T follicular helper cell (primary cell): Measurements from ENCODE around the gene GPR3.
"Not testable (repeated sequence)": the region's sequence is repeated elsewhere in the genome, so short reads cannot be mapped to it uniquely, and the experiment has no call there.

ENCODE experiments used
- DNase-seq: peaks from one replicate; pipeline ENCODE4 v3.0.0-alpha.2; 2020; ENCODE audit warnings: low read depth

GPR3 gene

DNA sequence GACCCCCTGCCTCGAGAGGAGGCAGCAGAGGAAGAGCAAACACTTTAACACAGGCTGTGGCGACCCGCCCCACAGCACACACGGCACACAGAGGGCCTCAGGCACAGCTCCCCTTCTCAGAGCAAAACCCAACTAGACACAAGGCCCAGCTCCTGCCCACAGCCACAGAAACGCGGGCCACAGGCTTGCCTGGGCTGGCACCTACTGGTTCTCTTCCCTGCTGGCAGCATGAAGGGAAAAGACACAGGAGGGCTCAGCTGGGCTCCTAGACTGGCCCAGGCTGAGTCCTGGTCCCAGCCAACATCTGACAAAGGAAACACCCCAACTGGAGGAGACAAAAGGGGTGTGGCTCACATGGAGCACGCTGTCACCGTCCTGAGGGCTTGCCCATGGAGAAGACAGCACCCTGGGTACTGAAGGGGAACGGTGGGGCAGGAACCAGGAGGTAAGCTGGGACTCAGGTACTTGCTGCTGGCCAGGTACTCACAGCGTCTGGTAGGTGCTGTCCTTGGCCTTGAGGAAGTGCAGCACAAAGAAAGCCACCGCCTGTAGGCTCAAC, 12.8 kb upstream of the GPR3 start:
- DNase-seq: no peak

DNA sequence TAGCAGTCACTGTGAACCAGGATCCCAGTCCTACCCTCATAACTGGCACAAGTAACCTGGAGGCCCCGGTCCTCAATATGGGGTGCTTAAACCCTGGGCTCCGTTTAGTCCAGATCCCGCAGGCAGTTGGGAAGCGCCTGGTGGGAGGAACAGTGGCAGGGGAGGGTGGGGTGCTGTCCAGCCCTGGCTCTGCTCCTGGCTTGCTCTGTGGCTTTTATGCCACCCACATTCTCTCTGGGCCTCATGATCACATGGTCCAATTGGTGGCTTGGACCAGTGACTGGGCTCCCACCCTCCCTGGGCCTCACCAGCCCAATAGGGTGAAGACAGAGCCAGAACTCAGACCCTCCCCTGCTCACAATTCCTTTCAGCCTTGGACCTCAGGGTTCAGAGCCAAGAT, 12.2 kb upstream of the GPR3 start:
- DNase-seq: no peak

DNA sequence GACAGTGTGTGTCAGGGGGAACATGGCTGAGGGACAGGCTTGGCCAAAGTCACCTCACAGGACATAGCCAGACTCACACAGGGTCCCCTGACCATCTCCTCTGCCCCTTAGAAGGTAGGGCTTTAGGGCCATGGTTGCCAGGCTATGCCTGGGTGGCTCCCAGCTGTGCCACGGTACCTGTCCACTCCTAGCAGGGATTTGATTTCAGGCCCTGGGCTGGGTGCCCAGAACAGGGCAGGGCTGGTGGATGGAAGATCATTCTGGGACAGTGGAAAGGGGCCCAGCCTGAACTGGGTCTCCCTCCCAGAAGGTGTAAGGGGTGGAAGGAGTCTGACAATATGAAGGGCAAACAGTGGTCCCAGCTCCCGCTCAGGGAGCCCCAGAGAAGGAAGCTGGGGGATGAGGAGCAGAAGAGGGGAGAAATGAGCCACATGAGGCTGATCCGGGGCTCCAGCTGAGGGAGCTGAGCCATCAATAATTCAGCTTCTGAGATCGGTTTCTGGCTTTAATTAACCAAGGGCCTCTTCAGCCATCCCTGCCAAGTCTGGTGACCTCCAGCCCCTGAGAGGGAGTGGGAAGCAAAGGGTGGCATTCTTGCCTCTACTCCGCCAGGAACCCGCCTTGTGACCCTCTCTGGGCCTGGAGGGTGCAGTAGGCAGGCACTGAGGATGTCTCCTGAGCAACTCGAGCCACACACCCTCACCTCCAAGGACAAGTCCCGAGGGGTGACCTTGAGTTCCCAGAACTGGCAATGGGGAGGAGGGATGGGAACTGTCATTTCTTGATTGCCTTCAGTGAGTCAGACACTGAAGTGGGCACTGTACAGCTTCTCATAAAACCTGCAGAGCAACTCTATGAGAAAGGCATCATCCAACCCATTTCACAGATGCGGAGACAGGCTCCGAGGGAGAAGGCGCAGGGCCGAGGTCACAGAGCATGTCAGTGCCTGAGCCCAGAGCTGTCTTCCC, 11.4 kb upstream of the GPR3 start:
- DNase-seq: no peak

DNA sequence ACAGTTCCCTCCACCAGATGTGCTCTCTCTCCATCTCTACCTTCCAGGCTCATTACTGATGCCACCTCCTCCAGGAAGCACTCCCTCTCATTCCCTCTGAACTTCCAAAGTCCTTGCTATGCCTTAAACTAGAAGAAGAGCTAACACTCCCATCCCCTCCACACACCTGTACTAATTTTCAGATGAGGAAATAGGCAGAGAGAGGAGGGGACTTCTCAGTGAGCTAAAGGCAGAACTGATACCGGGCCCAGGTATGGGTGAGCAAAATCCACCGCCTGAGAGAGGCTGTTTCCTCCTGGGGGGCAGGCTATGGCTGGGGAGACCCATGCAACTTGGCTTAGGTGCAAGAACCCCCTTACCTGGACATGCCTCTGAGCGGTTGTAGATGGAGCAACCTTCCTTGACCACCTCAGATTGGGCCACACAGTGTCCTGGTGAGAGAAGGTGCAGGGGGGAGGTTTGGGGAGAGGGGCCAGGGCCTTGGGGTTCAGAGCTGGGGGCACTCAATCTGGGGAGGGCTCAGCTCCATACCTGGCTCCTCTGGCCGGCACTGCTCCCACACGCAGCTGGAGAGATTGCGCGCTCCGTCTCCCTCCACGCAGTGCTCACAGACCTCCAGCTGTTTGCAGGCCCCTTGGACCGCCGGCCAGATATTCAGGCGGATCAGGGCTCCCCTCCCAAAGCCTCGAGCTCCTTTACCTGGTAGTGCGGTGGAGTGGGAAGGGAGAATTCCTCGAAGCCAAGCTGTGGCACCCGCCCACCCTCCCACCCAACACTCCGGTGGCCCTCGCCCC, 10.3 kb upstream of the GPR3 start:
- no peak for DNase-seq

DNA sequence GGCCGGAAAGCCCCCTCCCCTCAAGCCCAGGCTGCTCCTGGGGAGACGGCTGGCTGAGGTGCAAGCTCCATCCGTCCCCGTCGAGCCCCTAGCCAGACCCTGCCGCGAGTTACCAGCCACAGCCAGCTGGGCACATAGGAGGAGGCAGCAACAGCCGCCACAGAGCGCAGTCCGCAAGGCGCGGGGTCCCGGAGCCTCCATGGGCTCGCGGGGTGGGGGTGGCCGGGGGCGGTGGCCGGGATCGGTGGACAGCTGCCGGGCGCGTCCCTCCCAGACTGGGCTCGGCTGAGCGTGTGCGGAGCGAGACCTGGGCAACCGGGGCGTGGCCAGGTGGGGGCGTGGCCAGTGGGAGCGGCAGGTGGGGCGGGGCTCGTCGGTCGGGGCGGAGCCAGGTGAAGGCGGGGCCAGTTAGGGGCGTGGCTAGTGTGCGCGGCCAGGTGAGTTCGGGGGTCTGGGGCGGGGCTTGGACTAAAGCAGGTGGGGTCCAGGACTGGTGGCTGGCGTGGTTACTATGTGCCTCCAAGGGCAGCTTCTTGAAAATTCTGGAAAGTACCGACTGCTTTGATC, 9.3 kb upstream of the GPR3 start, which contains the start of gene CD164L2:
CD164L2 (minus strand) TSS at position 295 of the 567 bp plus-strand sequence; CDS start at position 201, 94 bp downstream.
- DNase-seq: peak; percentile 40

DNA sequence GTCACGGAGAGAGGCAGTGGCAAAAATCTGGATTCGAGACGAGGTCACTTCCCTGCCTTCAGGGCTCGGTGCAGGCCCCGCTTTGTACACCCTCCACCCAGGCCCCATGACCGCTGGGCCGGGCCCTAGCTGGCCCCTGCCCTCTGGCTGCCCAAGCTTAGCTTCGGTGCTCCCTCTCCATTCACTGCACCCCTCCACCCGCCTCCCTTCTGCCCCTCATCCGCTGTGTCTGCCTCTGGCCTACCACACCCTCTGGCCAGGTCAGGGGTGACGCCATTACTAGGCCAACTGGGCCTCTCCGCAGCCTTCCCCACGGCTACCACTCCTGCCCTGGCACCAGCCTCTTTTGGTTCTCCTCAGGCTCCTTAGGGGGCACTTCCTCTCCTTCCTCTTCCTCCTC, 8.8 kb upstream of the GPR3 start:
- no peak for DNase-seq

DNA sequence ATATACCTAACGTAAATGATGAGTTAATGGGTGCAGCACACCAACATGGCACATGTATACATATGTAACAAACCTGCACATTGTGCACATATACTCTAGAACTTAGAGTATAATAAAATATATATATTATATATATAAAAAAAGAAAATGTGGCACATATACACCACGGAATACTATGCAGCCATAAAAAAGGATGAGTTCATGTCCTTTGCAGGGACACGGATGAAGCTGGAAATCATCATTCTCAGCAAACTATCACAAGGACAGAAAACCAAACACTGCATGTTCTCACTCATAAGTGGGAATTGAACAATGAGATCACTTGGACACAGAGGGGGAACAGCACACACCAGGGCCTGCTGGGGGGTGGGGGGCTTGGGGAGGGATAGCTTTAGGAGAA, 7.6 kb upstream of the GPR3 start:
- not testable (repeated sequence) for DNase-seq

DNA sequence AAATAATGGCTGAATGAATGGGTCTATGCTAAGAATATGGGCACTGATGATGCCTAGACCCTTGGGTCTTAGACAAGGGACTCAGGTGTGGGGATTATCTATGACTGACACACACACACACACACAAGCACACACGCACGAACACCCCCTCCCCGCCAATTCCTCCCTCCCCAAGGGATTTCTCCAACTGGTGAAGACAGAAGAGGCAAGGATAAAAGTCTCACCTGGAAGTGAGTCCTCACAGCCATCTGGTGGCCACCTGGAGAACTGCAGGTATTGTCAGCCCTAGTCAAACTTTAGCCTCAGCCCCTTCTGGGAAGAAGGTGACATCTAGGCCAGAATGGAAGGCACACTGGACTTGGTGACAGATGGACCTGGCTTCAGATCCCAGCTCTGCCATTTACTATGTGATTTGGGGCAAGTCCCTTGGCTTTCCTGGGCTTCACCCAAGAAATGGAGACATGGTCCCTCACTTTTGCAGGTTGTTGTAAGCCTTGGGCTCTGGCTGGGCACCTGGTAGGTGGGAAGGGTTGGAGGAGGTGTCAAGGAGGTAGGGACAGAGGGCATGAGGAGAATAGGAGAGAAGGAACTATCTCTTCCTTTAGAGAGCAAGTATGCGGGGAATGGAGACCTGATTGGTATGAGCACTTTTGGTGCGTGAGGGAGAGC, 4.0 kb upstream of the GPR3 start:
- peak; percentile 67 for DNase-seq

DNA sequence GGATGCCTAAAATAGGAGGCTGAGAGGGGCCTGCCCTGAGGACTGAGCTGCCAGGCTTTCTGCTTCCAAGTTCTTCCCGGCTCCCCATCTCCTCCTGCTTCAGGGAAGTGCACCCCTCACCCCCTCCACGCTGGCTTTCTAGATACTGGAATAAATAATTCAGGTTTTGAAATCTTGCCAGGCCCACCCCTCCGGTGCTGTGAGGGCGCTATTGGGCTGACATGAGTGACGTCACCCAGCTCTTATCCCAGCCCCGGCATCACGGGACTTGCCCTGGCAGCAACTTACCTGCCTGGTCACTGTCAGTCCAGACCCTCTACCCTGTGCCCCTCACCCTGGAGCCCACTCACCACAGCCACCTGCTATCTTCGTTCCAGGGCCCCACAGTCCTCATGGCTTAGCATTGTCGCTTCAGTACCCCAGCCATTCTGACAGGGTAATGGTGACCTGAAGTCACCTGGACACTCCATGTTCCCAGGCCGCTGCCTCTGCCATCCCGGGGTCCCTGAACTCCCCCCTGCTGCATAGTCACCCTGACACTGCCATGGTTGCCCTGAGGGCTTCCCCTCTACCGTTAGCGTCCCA, 819 bp upstream of the GPR3 start:
- no peak for DNase-seq

DNA sequence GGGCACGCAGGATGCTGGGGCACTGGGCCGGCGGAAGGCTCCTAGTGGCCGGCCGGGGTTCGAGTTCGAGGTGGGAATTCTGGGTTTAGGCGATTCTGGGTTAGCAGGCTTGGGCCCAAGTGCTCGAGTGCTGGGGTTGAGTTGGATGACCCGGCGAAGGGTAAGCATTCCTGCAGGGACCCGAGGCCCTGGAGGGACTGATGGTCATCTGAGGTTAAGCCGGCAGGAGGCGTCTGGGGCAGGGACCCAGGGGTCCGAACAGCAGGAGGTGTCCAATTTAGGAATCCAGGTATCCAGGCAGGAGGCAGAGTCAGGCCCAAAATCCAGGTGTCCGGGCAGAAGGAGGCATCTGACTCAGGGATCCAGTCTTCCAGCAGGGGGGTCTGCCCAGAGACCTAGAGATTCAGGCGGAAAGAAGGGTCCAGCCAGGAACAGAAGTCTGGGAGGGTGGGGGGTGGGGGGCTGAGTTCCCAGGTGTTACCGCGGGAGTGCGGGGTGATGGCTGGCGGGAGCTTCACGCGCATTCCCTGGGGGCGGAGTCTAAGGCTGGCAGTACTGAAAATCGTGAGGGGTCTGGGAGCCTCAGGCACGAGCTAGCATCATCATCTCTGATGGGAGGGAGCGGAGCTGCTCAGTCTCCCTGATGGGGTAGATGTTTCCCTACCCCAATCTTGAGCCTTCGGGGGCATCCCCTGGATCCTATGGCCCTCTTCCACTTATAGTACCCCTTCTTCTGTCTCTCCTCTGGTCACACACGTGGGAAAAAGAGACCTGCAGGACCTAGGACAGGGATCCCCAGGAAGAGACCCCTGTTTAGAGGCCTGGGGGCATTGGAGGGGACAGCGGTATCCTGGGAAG, 585 bp downstream of the GPR3 start:
- DNase-seq: no peak

DNA sequence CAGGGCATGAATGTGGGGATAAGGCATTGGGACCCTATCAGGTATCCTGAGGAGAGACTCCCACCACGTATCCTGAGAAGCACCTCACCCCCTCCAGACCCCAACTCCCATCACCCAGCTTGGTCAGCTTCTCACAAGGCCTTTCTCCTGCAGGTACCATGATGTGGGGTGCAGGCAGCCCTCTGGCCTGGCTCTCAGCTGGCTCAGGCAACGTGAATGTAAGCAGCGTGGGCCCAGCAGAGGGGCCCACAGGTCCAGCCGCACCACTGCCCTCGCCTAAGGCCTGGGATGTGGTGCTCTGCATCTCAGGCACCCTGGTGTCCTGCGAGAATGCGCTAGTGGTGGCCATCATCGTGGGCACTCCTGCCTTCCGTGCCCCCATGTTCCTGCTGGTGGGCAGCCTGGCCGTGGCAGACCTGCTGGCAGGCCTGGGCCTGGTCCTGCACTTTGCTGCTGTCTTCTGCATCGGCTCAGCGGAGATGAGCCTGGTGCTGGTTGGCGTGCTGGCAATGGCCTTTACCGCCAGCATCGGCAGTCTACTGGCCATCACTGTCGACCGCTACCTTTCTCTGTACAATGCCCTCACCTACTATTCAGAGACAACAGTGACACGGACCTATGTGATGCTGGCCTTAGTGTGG, 1.3 kb downstream of the GPR3 start:
- DNase-seq: no peak

DNA sequence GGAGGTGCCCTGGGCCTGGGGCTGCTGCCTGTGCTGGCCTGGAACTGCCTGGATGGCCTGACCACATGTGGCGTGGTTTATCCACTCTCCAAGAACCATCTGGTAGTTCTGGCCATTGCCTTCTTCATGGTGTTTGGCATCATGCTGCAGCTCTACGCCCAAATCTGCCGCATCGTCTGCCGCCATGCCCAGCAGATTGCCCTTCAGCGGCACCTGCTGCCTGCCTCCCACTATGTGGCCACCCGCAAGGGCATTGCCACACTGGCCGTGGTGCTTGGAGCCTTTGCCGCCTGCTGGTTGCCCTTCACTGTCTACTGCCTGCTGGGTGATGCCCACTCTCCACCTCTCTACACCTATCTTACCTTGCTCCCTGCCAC, 1.8 kb downstream of the GPR3 start:
- no peak for DNase-seq

DNA sequence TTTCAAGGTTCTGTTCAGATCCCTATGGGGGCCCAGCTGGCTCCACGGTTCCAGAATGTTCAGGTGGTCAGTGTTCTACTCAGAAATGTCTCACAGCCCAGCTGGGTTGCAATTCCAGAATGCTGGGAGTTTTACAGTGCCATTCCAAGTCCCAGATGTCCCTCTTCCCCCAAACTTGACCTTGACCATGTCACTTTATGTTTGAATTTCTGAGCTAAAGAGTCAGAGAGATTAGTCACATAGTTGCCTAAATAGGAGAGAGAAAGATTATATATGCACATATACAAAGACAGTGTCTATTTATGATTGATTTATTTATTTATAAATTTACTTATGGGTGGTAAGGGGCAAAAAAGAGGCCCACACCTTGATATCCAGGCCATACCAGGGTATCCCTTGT, 2.5 kb downstream of the GPR3 start:
- no peak for DNase-seq

DNA sequence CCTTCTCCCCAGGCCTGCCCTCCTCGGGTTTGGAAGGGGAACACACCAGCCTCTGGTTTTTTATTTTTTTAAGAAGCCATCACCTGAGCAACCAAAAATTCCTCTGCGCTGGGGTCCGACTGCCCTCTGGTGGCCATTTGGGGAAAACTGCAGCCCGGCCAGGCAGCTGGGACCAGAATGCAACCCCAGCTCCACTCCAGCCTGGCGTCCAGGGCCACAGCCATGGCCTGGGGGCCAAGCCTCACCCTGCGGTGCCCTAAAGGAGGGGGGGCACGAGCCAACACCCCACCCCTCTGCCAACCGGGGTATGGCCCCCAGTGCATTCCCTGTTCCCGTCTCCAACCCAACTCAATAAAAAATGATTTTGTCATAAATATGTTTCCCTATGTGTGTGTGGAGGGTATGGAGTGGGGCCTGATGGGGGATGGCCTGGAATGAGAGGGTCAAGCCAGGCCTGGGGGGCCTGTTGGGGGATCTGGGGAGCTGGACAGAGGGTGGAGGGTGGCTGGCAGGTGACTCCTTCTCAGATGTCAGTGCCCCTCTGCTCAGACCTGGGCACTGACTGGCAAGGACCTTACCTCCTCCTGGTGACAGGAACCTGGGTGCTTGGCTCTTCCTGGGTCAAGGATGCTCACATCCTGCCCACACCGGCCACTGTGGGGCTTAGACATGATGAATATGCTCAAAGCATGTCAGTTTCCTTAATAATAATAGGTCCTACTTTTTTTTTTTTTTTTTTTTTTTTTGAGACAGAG, 3.2 kb downstream of the GPR3 start:
- DNase-seq: peak; percentile 70

DNA sequence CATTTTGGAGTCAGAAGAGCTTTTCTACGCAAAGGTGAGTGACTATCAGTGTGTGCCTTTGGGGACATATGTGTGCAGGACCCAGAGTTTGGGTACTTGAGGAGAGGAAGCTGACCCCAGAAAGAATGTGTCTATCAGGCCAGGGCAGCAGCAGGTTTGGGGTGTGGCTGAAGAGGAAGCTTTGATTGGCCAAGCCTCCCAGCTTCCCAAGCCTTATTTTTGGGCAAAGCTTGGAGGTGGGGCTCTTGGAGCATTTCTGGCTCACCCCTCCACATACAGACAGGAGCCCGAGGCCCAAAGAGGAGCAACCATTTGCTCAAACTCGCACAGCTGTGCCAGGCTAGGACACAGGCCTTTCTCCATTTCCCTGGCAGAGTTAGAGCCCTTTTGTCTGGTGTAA, 4.7 kb downstream of the GPR3 start:
- DNase-seq: no peak

DNA sequence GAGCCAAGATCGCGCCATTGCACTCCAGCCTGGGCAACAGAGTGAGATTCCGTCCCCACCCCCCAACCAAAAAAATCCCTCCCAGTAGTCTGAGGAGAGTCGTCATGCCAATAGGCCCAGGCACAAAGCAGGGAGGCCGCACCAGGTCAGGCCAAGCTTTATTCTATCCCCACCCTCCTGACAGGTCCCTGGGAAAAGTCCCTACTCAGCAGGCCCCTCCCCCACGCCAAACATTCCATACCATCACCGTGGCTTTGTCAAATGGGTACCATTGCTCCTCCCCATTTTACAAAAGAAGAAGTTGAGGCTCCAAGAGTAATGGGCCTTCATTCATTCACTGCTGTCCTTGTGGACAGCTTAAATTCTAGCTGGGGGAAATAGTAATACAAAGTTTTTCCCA, 5.3 kb downstream of the GPR3 start:
- no peak for DNase-seq

DNA sequence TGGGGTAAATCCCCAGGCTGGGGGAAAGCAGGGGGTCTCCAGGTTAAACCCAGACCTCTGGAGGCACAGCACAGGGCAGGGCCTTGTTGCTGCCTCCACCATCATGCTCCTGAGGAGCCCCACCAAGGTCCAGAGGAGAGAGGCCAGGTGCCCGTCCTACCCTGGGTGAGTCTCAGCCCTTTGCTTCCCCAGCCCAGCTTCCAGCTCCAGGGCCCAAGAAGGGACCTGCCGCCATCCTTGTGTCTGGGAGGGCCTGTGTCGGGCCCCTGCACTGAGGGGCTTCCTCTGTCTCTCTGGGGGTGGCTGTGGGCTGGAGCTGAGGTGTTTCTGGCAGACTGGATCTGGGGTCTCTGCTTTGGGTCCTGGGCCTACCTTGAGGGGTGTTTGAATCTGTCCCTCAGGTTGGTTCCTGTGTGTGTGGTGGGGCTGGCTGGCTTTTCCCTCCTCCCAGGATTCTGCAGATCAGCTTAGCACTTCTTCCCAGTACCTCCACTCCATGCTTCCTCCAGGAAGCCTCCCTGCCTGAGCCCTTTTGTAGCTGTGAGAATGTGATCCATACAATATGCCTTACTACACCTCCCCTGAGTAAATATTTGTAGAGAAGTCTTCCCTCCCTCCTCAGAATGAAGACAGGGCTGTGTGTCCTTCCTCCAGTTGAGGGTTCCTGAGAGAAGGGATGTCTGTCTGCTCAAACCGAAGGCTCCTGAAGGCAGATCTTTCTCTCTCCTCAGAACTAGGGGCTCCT, 6.2 kb downstream of the GPR3 start:
- DNase-seq: no peak

DNA sequence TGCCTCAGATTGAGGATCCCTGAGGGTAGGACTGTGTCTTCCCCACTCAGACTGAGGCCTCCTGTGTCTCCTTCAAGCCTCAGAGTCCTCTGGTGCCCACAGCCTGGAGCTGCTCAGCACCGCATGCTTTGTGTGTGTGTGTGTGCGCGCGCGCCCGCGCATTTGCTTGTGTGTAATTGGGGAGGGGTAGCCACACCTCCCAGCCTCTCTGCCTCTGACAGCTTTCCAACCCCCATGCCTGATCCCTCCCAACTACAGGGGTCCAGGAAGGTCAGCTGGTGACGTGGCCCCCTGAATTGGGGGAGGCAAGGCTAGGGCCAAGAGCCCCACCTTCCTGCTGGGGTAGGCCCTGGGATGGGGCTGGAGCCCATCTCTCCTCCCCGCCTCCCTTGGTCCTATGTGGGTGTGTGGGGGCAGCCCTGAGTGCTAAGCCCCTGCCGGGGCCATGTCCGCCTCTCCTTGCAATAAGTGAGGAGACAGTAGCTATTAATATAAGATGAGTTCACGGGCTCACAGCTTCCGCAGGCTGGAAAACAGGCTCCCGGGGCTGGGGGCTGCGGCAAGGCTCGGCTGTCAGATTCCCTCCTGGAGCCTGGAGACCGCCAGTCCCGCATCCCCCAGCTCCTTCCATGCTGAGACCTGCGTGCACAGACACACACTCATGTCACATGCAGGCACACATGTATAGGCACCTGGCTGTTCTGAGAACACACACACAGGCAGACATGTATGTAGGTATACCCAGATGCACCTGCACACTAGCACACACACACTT, 7.0 kb downstream of the GPR3 start:
- no peak for DNase-seq
